Psoas muscle (tissue), 8 donors: Measurements from ENCODE around the gene TATDN3. TPM values are rescaled to one million over a fixed set of nuclear protein-coding genes. Genes with fewer than 3 reads are reported as not detected.
"Not testable (repeated sequence)": the region's sequence is repeated elsewhere in the genome, so short reads cannot be mapped to it uniquely, and the experiment has no call there.

ENCODE experiments used
- ATAC-seq, 4 donors: fragments of 200-7000 bp; cut with Tn5 transposase; one replicate each; pipeline ENCODE4 v1.9.1; 2020; ENCODE audit warnings: moderate library complexity in 3 of 4, mild to moderate bottlenecking in 2 of 4
- DNase-seq, 2 donors: peaks; one replicate each; pipeline ENCODE4 v3.0.0-alpha.2; 2020
- H3K27ac ChIP-seq: fragments of 200-600 bp; one replicate; pipeline ENCODE4 v1.8.0; 2022
- H3K27me3 ChIP-seq, 3 donors: fragments of 200-600 bp in 1 of 3; one replicate each; pipeline versions ENCODE4 v1.6.1 to v1.8.0; 2013 to 2022; ENCODE audit warnings: low read length in 2 of 3, mild to moderate bottlenecking in 2 of 3, moderate library complexity in 1 of 3; ENCODE audit not compliant: insufficient read depth in 3 of 3
- H3K36me3 ChIP-seq, 2 donors: fragments of 200-600 bp in 1 of 2; one replicate each; pipeline versions ENCODE4 v1.6.1 to v1.8.0; 2013 to 2022; ENCODE audit warnings: low read depth in 1 of 2, mild to moderate bottlenecking in 1 of 2, moderate library complexity in 1 of 2; ENCODE audit not compliant: insufficient read depth in 1 of 2
- H3K4me1 ChIP-seq: fragments of 200-600 bp; one replicate; pipeline ENCODE4 v1.8.0; 2022
- H3K4me3 ChIP-seq: fragments of 200-600 bp; one replicate; pipeline ENCODE4 v1.8.0; 2022; ENCODE audit warnings: mild to moderate bottlenecking
- H3K9me3 ChIP-seq: fragments of 200-600 bp; one replicate; pipeline ENCODE4 v1.8.0; 2022
- WGBS, 3 donors: extraction: QIAGEN DNeasy Blood & Tissue Kit; methylation state at CpG; one replicate each; pipeline versions ENCODE4 v1.1.6 to v1.1.7; 2013; 5-methylcytosine and 5-hydroxymethylcytosine counted together
- intact Hi-C, 2 donors: fragments of 100-400 bp; cut with DNase I; formaldehyde crosslinking; loops; one replicate each; pipeline versions ENCODE4 v1.11.0 to v1.14.2; 2022
- polyA plus RNA-seq, 3 donors: library from polyadenylated mRNA; stranded (reverse); fragments of 200-250 nt; gene quantifications; one replicate each; pipeline ENCODE4 v1.2.3, GENCODE V29; 2013
- total RNA-seq, 4 donors: library from RNA; stranded (reverse); fragmentation: NEBNext Ultra II Directional in 2 of 4; extraction: Animal tissue kit (Norgen Biotek cat#: 25700) in 2 of 4; gene quantifications; one replicate each; pipeline versions ENCODE4 v1.2.1 to v1.2.4, GENCODE V29; 2021 to 2023
- TF ChIP-seq, protein P1 (sequence below): fragments of 200-600 bp; IDR thresholded peaks from one replicate; pipeline ENCODE4 v1.8.0; 2022; ENCODE audit warnings: antibody characterized with exemption
- donor health status: healthy with polysubstance abuse.
- donor health status: DM: no; HTN: no; CAD: no; lungs with moderate emphysema.
- donor health status: Bipolar disorder and iron deficiency.
- donor health status: healthy.
- donor health status: DM: yes; HTN: yes; CAD: no.
- donor health status: DM: no; HTN: no; CAD: no.
- donor health status: DM: no; HTN: no; CAD: no.
- donor health status: DM: yes; HTN: yes; CAD: no.

Gene TATDN3
- total and polyA plus RNA-seq, 7 donors = 13.5 to 25.2 (median 21.4) TPM

DNA sequence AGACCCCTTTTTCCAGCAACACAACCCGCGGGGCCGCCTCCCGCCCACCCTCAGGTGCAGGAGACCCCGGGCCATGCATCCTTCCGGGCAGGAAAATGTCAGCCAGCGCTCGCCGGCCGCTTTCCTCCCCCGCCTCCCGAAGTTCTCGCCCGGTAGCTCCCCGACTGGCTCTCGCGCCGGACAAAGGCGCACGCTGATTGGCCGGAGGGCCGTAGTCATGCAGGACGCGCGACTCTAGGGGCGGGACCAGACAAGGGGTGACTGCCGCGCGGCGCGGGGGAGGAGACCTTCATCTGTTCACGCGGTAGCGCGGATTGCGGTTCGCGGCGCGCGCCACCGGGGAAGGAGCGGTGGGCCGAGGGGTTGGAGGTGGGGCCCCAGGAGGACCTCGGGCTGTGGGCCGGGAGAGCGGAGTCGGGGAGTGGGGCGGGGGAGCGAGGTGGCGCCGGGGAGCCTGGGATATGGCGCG is 66.3 kb downstream of the TATDN3 start, which contains the start of gene FLVCR1:
FLVCR1 (plus strand) TSS at position 284 of the 469 bp plus-strand sequence; CDS start at position 462, 178 bp downstream.
- TF ChIP-seq, protein P1, sequence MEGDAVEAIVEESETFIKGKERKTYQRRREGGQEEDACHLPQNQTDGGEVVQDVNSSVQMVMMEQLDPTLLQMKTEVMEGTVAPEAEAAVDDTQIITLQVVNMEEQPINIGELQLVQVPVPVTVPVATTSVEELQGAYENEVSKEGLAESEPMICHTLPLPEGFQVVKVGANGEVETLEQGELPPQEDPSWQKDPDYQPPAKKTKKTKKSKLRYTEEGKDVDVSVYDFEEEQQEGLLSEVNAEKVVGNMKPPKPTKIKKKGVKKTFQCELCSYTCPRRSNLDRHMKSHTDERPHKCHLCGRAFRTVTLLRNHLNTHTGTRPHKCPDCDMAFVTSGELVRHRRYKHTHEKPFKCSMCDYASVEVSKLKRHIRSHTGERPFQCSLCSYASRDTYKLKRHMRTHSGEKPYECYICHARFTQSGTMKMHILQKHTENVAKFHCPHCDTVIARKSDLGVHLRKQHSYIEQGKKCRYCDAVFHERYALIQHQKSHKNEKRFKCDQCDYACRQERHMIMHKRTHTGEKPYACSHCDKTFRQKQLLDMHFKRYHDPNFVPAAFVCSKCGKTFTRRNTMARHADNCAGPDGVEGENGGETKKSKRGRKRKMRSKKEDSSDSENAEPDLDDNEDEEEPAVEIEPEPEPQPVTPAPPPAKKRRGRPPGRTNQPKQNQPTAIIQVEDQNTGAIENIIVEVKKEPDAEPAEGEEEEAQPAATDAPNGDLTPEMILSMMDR = no peak
- WGBS, 3 donors = 0 to 1% (median 0%) methylated on average over 42 to 54 of the region's 54 CpGs
- Histone ChIP-seq H3K4me1 (peaks cover 2% of the 10 kb centered on the region), H3K27ac (peak within 1 kb of the TSS; percentile 85), H3K4me3 (peak within 1 kb of the TSS; percentile 88), H3K27me3 (no peaks in the 10 kb centered on the region), H3K36me3 (no peaks in the 10 kb centered on the region), H3K9me3 (no peaks in the 10 kb centered on the region)
- ATAC-seq = peak; percentile 100
- intact Hi-C loops = loop anchor here in 1 of 2 donors (5.0 kb wide), 1 partner anchor 124 kb away; no protein-coding TSS in a partner anchor
- peak; percentile 98 for DNase-seq

DNA sequence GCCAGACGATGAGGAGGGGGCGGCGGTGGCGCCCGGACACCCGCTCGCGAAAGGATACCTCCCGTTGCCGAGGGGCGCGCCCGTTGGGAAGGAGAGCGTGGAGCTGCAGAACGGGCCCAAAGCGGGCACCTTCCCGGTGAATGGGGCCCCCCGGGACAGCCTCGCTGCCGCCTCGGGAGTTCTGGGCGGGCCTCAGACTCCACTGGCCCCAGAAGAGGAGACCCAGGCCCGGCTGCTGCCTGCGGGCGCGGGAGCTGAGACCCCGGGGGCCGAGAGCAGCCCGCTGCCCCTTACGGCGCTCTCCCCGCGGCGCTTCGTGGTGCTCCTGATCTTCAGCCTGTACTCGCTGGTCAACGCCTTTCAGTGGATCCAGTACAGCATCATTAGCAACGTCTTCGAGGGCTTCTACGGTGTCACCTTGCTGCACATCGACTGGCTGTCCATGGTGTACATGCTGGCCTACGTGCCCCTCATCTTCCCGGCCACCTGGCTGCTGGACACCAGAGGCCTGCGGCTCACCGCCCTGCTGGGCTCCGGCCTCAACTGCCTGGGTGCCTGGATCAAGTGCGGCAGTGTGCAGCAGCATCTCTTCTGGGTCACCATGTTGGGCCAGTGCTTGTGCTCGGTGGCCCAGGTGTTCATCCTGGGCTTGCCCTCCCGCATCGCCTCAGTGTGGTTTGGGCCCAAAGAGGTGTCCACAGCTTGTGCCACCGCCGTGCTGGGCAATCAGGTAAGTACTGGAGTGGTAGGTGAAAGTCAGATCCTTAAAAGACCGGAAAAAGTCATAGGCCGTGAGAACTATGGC is 67.0 kb downstream of the TATDN3 start:
- DNase-seq (no peak), ATAC-seq (peak; percentile 38 to 56 (median 44))
- peaks cover 2% of the 10 kb centered on the region for H3K4me1 ChIP-seq
- H3K27ac ChIP-seq = peak overlapping the region; percentile 85
- H3K36me3 ChIP-seq = no peaks in the 10 kb centered on the region
- H3K4me3 ChIP-seq = peak overlapping the region; percentile 88
- H3K9me3 ChIP-seq = no peaks in the 10 kb centered on the region
- H3K27me3 ChIP-seq = no peaks in the 10 kb centered on the region
- TF ChIP-seq, protein P1 = no peak
- intact Hi-C loops = loop anchor here in 1 of 2 donors (5.0 kb wide), 1 partner anchor 124 kb away; no protein-coding TSS in a partner anchor
- WGBS, 3 donors = 5 to 8% (median 6%) methylated on average over 40 to 54 of the region's 54 CpGs

DNA sequence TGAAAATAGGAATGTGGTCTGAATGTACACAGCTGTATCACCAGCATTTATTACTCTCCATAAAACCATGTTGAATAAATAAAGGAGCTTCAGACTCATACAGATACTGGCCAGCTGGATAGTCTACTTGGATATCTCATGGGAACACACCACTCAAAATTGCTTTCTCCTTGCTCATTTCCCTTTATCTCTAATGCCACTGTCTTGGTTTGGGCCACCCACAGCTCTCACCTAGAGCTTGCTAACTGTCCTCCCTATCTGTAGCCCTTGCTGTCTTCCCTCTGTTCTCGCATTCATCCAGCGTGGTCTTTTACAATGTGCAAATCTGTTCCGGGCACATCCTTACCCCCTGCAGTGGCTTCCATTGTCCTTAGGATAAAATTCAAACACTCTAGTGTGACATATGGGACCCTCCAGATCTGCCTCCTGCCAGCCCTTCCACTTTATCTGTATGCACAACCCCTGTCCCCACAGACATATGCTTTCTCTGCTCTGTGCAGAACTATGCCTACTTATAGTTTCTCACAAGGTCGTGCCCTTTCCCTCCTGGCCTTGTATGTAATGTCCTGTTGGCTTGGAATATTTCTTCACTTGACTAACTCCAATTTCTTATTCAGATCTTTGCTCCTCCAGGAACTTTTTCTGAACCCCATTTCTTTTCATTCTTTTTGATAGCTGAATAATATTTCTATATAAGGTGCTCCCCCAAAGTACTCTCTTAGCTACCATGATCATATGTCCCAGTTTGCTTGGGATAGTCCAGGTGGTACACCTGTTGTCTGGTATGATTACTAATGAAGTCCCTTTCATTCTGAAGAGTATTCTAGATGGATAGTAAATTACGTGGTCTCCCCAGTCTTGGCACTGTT is 69.3 kb downstream of the TATDN3 start:
- ATAC-seq (no peak), DNase-seq (no peak)
- TF ChIP-seq, protein P1 = no peak
- Histone ChIP-seq H3K9me3 (no peaks in the 10 kb centered on the region), H3K27ac (no peak overlapping the region), H3K36me3 (peaks cover 0 to 11% of the 10 kb centered on the region in 2 donors), H3K27me3 (no peaks in the 10 kb centered on the region), H3K4me3 (no peak overlapping the region), H3K4me1 (peaks cover 2% of the 10 kb centered on the region)
- 75 to 81% (median 80%) methylated on average over 5 of the region's 5 CpGs for WGBS, 3 donors
- intact Hi-C loops = no loop called here

DNA sequence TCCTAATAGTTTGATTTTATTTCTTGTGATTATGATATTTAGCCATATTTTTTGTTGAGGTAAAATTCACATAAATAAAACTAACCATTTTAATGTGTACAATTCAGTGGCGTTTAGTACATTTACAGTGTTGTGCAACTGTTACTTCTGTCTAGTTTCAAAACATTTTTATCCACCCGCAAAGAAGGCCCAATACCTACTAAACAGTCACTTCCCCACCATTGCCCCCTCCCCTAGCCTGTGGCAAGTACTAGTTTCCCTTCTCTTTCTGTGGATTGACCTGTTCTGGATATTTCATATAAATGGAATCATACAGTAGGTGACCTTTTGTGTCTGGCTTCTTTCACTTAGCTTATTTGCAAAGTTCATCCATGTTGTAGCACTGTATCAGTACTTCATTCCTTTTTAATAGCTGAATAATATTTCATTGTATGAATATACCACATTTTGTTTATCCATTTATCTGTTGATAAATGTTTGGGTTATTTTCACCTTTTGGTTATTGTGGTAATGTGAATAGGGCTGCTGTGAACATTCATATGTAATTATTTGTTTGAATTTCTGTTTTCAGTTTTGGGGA is 70.5 kb downstream of the TATDN3 start:
- Histone ChIP-seq H3K27ac (no peak overlapping the region), H3K27me3 (no peaks in the 10 kb centered on the region), H3K4me3 (no peak overlapping the region), H3K9me3 (no peaks in the 10 kb centered on the region), H3K36me3 (peaks cover 0 to 13% of the 10 kb centered on the region in 2 donors), H3K4me1 (peaks cover 2% of the 10 kb centered on the region)
- TF ChIP-seq, protein P1 = no peak
- intact Hi-C loops = no loop called here
- ATAC-seq (no peak), DNase-seq (no peak)
- WGBS, 3 donors = 93 to 97% (median 94%) methylated on average over 2 of the region's 2 CpGs

DNA sequence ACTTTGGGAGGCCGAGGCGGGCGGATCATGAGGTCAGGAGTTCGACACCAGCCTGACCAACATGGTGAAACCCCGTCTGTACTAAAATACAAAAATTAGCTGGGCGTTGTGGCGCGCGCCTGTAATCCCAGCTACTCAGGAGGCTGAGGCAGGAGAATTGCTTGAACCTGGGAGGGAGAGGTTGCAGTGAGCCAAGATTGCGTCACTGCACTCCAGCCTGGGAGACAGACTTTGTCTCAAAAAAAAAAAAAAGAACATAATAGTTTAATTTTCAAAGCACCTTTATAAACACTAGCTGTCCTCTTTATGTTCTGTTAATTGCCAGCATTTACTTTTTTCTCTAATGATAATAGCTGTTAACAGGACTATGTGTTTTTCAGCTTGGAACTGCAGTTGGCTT is 71.7 kb downstream of the TATDN3 start:
- intact Hi-C loops, H3K27me3 ChIP-seq, H3K4me1 ChIP-seq, H3K27ac ChIP-seq, H3K4me3 ChIP-seq, ATAC-seq, H3K9me3 ChIP-seq, DNase-seq: not testable (repeated sequence)
- WGBS, 3 donors = 81 to 94% (median 92%) methylated on average over 10 of the region's 10 CpGs
- peaks cover 0 to 17% of the 10 kb centered on the region in 2 donors for H3K36me3 ChIP-seq
